Fibroblast of lung (primary cell): ENCODE results near the gene LRRC52. TPM values are rescaled to one million over a fixed set of nuclear protein-coding genes. Genes with fewer than 3 reads are reported as not detected.

ENCODE experiments used
- DNase-seq, 2 donors: peaks; one replicate each; pipeline versions ENCODE4 v3.0.0 to v3.0.0-alpha.2; 2010; ENCODE audit warnings: low read depth in 2 of 2
- H2AFZ ChIP-seq: 2 replicates; pipeline ENCODE4 v1.5.1; 2012; ENCODE audit warnings: low read length, control low read depth, inconsistent platforms
- H3K27ac ChIP-seq: 2 replicates; pipeline ENCODE4 v1.5.1; 2011; ENCODE audit warnings: low read length, control low read depth; ENCODE audit not compliant: insufficient read depth
- H3K27me3 ChIP-seq: 2 replicates; pipeline ENCODE4 v1.5.1; 2011; ENCODE audit warnings: mild to moderate bottlenecking, low read length; ENCODE audit not compliant: control insufficient read depth, insufficient read depth
- H3K36me3 ChIP-seq: 2 replicates; pipeline ENCODE4 v1.5.1; 2011; ENCODE audit warnings: low read length; ENCODE audit not compliant: control insufficient read depth, insufficient read depth
- H3K4me1 ChIP-seq: 2 replicates; pipeline ENCODE4 v1.5.1; 2011; ENCODE audit warnings: low read length; ENCODE audit not compliant: control insufficient read depth, insufficient read depth; ENCODE audit errors: extremely low read depth
- H3K4me2 ChIP-seq: 2 replicates; pipeline ENCODE4 v1.5.1; 2011; ENCODE audit warnings: low read length, control low read depth; ENCODE audit not compliant: insufficient read depth; ENCODE audit errors: extremely low read depth
- H3K4me3 ChIP-seq, 4 experiments: fragments of 200-600 bp in 1 of 4; sonication (generic) in 1 of 4; replicated peaks in 1 of 4; 2 replicates each; pipeline ENCODE4 v1.5.1; 2011 to 2016; ENCODE audit warnings: low read length in 4 of 4, low read depth in 3 of 4, mild to moderate bottlenecking in 3 of 4, control low read depth in 2 of 4, inconsistent platforms in 1 of 4, mixed read lengths in 1 of 4; ENCODE audit not compliant: insufficient read depth in 1 of 4; ENCODE audit errors: control extremely low read depth in 1 of 4
- H3K79me2 ChIP-seq: 2 replicates; pipeline ENCODE4 v1.5.1; 2012; ENCODE audit warnings: mild to moderate bottlenecking, low read length, inconsistent platforms; ENCODE audit not compliant: control insufficient read depth, insufficient read depth
- H3K9ac ChIP-seq: 2 replicates; pipeline ENCODE4 v1.5.1; 2011; ENCODE audit warnings: mild to moderate bottlenecking, low read length, control low read depth; ENCODE audit not compliant: insufficient read depth
- H3K9me3 ChIP-seq: 2 replicates; pipeline ENCODE4 v1.5.1; 2012; ENCODE audit warnings: low read depth, low read length; ENCODE audit not compliant: control insufficient read depth, insufficient read depth
- H4K20me1 ChIP-seq: 2 replicates; pipeline ENCODE4 v1.5.1; 2011; ENCODE audit warnings: low read length; ENCODE audit not compliant: control insufficient read depth, insufficient read depth; ENCODE audit errors: extremely low read depth
- EZH2 ChIP-seq: IDR thresholded peaks from 2 replicates; pipeline ENCODE4 v1.5.1; 2012; ENCODE audit warnings: low read length, control low read depth, mild to moderate bottlenecking; ENCODE audit errors: missing control alignments
- polyA plus RNA-seq, 2 donors: library from polyadenylated mRNA; depleted of rRNA in 1 of 2; stranded (reverse) in 1 of 2; unstranded in 1 of 2; fragments of >200 nt; gene quantifications; 2 replicates each; pipeline ENCODE4 v1.2.1, GENCODE V29; 2011 to 2012; ENCODE audit warnings: missing spikeins in 1 of 2
- total RNA-seq: library from RNA; depleted of rRNA; stranded (reverse); fragments of >200 nt; gene quantifications from 2 replicates; pipeline ENCODE4 v1.2.1, GENCODE V29; 2014
- TF ChIP-seq, protein P1 (sequence below), 2 donors: IDR thresholded peaks in 1 of 2; conservative IDR thresholded peaks in 1 of 2; 1 replicate in 1 of 2; 2 replicates in 1 of 2; pipeline ENCODE4 v1.5.1; 2011 to 2012; ENCODE audit warnings: low read length in 2 of 2, control low read depth in 1 of 2, inconsistent platforms in 1 of 2, low read depth in 1 of 2, mild to moderate bottlenecking in 1 of 2

The LRRC52 gene
- total and polyA plus RNA-seq, 2 donors (not counting 1 experiment from before 2014, with no cell fraction given) = not detected

DNA sequence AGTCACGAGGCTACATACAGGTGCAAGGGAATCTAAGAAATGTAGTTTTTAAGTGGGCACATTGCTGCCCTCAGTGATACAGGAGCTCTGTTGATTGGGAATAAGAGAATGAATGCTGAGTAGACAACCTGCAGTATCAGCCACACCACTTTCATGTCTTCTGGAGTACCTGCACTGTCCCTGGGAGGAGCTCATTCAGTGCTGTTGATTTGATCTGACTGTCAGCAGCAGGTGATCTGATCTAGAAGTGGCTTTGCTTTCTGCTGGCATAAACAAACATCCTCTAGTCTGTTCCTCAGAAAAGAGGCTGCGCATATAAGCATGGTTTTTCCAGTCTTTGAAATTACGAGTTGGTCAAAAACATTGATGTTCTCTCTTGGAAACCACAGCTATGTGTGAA lies 35.5 kb upstream of the LRRC52 start:
- Histone ChIP-seq H3K27ac (no peak overlapping the region), H3K9me3 (no peaks in the 10 kb centered on the region), H3K4me3 (no peak overlapping the region), H3K4me2 (no peak overlapping the region), H2AFZ (no peak overlapping the region), H3K36me3 (no peaks in the 10 kb centered on the region), H3K4me1 (no peaks in the 10 kb centered on the region), H3K9ac (no peak overlapping the region), H3K79me2 (no peaks in the 10 kb centered on the region), H4K20me1 (no peaks in the 10 kb centered on the region), H3K27me3 (no peaks in the 10 kb centered on the region)
- TF ChIP-seq EZH2 = no peak
- TF ChIP-seq, protein P1, sequence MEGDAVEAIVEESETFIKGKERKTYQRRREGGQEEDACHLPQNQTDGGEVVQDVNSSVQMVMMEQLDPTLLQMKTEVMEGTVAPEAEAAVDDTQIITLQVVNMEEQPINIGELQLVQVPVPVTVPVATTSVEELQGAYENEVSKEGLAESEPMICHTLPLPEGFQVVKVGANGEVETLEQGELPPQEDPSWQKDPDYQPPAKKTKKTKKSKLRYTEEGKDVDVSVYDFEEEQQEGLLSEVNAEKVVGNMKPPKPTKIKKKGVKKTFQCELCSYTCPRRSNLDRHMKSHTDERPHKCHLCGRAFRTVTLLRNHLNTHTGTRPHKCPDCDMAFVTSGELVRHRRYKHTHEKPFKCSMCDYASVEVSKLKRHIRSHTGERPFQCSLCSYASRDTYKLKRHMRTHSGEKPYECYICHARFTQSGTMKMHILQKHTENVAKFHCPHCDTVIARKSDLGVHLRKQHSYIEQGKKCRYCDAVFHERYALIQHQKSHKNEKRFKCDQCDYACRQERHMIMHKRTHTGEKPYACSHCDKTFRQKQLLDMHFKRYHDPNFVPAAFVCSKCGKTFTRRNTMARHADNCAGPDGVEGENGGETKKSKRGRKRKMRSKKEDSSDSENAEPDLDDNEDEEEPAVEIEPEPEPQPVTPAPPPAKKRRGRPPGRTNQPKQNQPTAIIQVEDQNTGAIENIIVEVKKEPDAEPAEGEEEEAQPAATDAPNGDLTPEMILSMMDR (conservative IDR thresholded peaks at IDR 0.05 in 1 of 2, IDR thresholded peaks at IDR 0.05 in 1 of 2; ENCODE audit: low read depth in 1 of 2, low read length in 2 of 2) = no peak
- no peak for DNase-seq

DNA sequence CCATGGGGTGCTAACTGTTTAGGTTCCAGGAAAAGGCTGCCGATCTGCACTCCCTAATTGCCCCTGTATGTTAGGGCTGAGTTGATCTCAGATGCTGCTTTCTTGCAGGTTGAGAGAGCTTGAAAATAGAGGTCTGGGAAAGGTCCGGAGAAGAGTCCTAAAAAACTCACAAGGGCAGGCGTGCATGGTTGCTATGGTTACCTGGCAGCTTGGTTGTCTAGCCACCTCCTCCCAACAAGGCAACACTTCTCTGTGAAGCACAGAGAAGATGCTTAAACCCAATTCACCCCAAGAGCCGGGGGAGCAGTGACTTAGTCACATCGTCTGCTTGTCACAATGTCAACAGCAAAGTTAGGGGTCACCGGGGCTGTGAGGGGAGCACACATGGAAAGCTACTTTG lies 31.0 kb upstream of the LRRC52 start:
- Histone ChIP-seq H3K4me2 (no peak overlapping the region), H3K36me3 (no peaks in the 10 kb centered on the region), H3K9me3 (no peaks in the 10 kb centered on the region), H3K4me3 (no peak overlapping the region), H3K79me2 (no peaks in the 10 kb centered on the region), H3K4me1 (no peaks in the 10 kb centered on the region), H3K9ac (no peak overlapping the region), H3K27ac (no peak overlapping the region), H2AFZ (no peak overlapping the region), H4K20me1 (no peaks in the 10 kb centered on the region), H3K27me3 (no peaks in the 10 kb centered on the region)
- no peak for DNase-seq
- TF ChIP-seq, protein P1 (conservative IDR thresholded peaks at IDR 0.05 in 1 of 2, IDR thresholded peaks at IDR 0.05 in 1 of 2; ENCODE audit: low read depth in 1 of 2, low read length in 2 of 2) = no peak
- TF ChIP-seq EZH2 = no peak

DNA sequence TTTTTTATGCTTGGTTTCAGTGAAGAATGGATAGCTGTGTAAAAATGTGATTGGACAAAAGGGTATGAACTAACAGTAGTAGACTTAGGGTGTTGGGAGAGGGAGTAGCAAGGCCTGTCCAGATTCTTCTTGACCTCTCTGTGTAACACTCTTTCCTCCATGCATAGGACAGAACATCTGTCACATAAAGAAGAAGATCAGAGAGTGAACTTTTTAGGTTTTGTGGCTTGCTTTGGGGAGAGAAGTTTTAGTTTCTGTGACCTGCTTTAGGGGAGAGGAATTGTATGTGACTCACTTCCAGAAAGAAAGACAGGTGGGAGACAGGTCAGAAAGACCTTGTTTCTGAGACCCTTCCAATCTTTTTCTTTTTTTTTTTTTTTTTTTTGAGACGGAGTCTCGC lies 27.3 kb upstream of the LRRC52 start:
- Histone ChIP-seq H3K4me2 (no peak overlapping the region), H3K9ac (no peak overlapping the region), H3K4me1 (no peaks in the 10 kb centered on the region), H3K79me2 (no peaks in the 10 kb centered on the region), H3K4me3 (no peak overlapping the region), H3K27me3 (no peaks in the 10 kb centered on the region), H2AFZ (no peak overlapping the region), H4K20me1 (no peaks in the 10 kb centered on the region), H3K36me3 (no peaks in the 10 kb centered on the region), H3K27ac (no peak overlapping the region), H3K9me3 (no peaks in the 10 kb centered on the region)
- DNase-seq = no peak
- TF ChIP-seq, protein P1 (conservative IDR thresholded peaks at IDR 0.05 in 1 of 2, IDR thresholded peaks at IDR 0.05 in 1 of 2; ENCODE audit: low read depth in 1 of 2, low read length in 2 of 2) = no peak
- TF ChIP-seq EZH2 = no peak
